ENCODE data around the gene LRRC37A.
"Not testable (repeated sequence)": the region's sequence is repeated elsewhere in the genome, so short reads cannot be mapped to it uniquely, and the experiment has no call there.

- TF ChIP-seq CTCF (optimal IDR thresholded peaks at IDR 0.05 in 1 of 3, IDR thresholded peaks at IDR 0.05 in 1 of 3, conservative IDR thresholded peaks at IDR 0.05 in 1 of 3; ENCODE audit: extremely low read depth in 1 of 3, insufficient read depth in 2 of 3, low read length in 3 of 3); EZH2 (IDR thresholded peaks at IDR 0.05; ENCODE audit: low read length): not testable (repeated sequence)
Observed at GRCh38 chr17:46290906-46291546, 3.9 kb upstream of the LRRC37A start.
